GM18951 (cell line): ENCODE data around the gene FNTB.
A peak's percentile ranks its signal among the peaks of the same experiment; 100 is the strongest.

Source experiments
- POLR2A ChIP-seq: IDR thresholded peaks from 4 replicates; pipeline ENCODE4 v1.6.1; 2011; ENCODE audit warnings: mild to moderate bottlenecking; ENCODE audit not compliant: insufficient read length, insufficient read depth; ENCODE audit errors: extremely low read depth
- in situ Hi-C: fragments of 300-500 bp; cut with MboI; formaldehyde crosslinking; loops from one replicate; pipeline ENCODE4 v1.12.0; 2022; ENCODE audit warnings: low sequenced_read_pairs, mixed read lengths, inconsistent platforms; ENCODE audit not compliant: unreplicated experiment

Gene FNTB

GRCh38 chr14:64986648-64987437 lies at the start of gene FNTB:
TSS of gene FNTB (plus strand) at chr14:64986895. CDS start at chr14:64986954, 59 bp downstream.
- TF ChIP-seq POLR2A, result peak; percentile 69
- in situ Hi-C loops, result no loop called here

- in situ Hi-C loops, result no loop called here
- no peak for TF ChIP-seq POLR2A
Measured at GRCh38 chr14:64937171-64937820, 49.4 kb upstream of the FNTB start.

GRCh38 chr14:64937821-64938193 lies 48.9 kb upstream of the FNTB start:
- in situ Hi-C loops, result no loop called here
- TF ChIP-seq POLR2A, result no peak

GRCh38 chr14:64938972-64939816 lies 47.5 kb upstream of the FNTB start:
- in situ Hi-C loops, result no loop called here

GRCh38 chr14:64939817-64940190 lies 46.9 kb upstream of the FNTB start:
- in situ Hi-C loops, result no loop called here
- TF ChIP-seq POLR2A, result no peak

More at GRCh38 chr14:64938972-64939816, 47.5 kb upstream of the FNTB start:
- no peak for TF ChIP-seq POLR2A

- no peak for TF ChIP-seq POLR2A
- in situ Hi-C loops, result no loop called here
Measured at GRCh38 chr14:64940336-64940910, 46.3 kb upstream of the FNTB start.

GRCh38 chr14:64942531-64943111 lies 44.1 kb upstream of the FNTB start, which contains the start of gene GPX2:
TSS of gene GPX2 (minus strand) at chr14:64942745. CDS start at chr14:64942726, 19 bp downstream.
- in situ Hi-C loops, result no loop called here
- no peak for TF ChIP-seq POLR2A

- no peak for TF ChIP-seq POLR2A
- in situ Hi-C loops, result no loop called here
Measured at GRCh38 chr14:64943556-64943955, 43.1 kb upstream of the FNTB start.

GRCh38 chr14:64944041-64944440 lies 42.7 kb upstream of the FNTB start:
- no peak for TF ChIP-seq POLR2A
- in situ Hi-C loops, result no loop called here

GRCh38 chr14:64944861-64945260 lies 41.8 kb upstream of the FNTB start:
- in situ Hi-C loops, result no loop called here
- no peak for TF ChIP-seq POLR2A

- TF ChIP-seq POLR2A, result no peak
- in situ Hi-C loops, result no loop called here
Measured at GRCh38 chr14:64945431-64946178, 41.1 kb upstream of the FNTB start.

- no peak for TF ChIP-seq POLR2A
Measured at GRCh38 chr14:64946310-64947045, 40.2 kb upstream of the FNTB start.

More at GRCh38 chr14:64946310-64947045, 40.2 kb upstream of the FNTB start:
- in situ Hi-C loops, result no loop called here
